Breast epithelium (tissue), 3 donors: ENCODE data around the gene RDH13.

Experiments
- CTCF ChIP-seq, 3 donors: fragments of 450-650 bp; IDR thresholded peaks; one replicate each; pipeline ENCODE4 v1.5.1; 2016 to 2017; ENCODE audit warnings: antibody characterized with exemption in 3 of 3, mild to moderate bottlenecking in 3 of 3, moderate library complexity in 3 of 3
- POLR2A ChIP-seq: fragments of 450-650 bp; IDR thresholded peaks from one replicate; pipeline ENCODE4 v1.6.1; 2016; ENCODE audit warnings: antibody characterized with exemption, mild to moderate bottlenecking, moderate library complexity
- POLR2AphosphoS5 ChIP-seq, 3 donors: sonication (generic); formaldehyde crosslinking; IDR thresholded peaks; one replicate each; pipeline ENCODE4 v1.6.1; 2017; ENCODE audit warnings: antibody characterized with exemption in 3 of 3

GRCh38 chr19:55044771-55045716 lies 17.9 kb downstream of the RDH13 start:
- TF ChIP-seq POLR2AphosphoS5 (IDR thresholded peaks at IDR 0.05) (no peak), CTCF (IDR thresholded peaks at IDR 0.05) (no peak), POLR2A (no peak)
